ENCODE results near the gene ZCCHC14. TPM values are rescaled to one million over a fixed set of nuclear protein-coding genes. Genes with fewer than 3 reads are reported as not detected.

ZCCHC14 gene
- total and polyA plus RNA-seq, 2 of the 13 experiments (the other 11 are each of a cell fraction or from before 2014, with no cell fraction given), result 12.4 to 12.5 TPM

- TF ChIP-seq PATZ1 (CRISPR knock-in tag; IDR thresholded peaks at IDR 0.05) (peak; percentile 39; the same call in 1 of the 2 replicates), ZSCAN9 (CRISPR knock-in tag; IDR thresholded peaks at IDR 0.05; ENCODE audit: borderline replicate concordance) (peak; percentile 14; the same call in 1 of the 2 replicates), CEBPB (IDR thresholded peaks at IDR 0.05; ENCODE audit: borderline replicate concordance, low read depth, low read length) (peak; percentile 54; the same call in 1 of the 2 replicates), GABPB1 (CRISPR knock-in tag; IDR thresholded peaks at IDR 0.05) (no peak), RXRB (CRISPR knock-in tag; IDR thresholded peaks at IDR 0.05; ENCODE audit: borderline replicate concordance) (peak; percentile 58; the same call in 1 of the 2 replicates), YEATS2 (CRISPR knock-in tag; IDR thresholded peaks at IDR 0.05; ENCODE audit: borderline replicate concordance) (peak; percentile 38; the same call in 1 of the 2 replicates), ZKSCAN8 (CRISPR knock-in tag; IDR thresholded peaks at IDR 0.05; ENCODE audit: borderline replicate concordance) (0 out of 2 replicates have a peak, but pooled peaks have one; percentile 25), HOXA5 (CRISPR knock-in tag; IDR thresholded peaks at IDR 0.05) (peak; percentile 56; the same call in 1 of the 2 replicates), PCBP1 (IDR thresholded peaks at IDR 0.05; ENCODE audit: borderline replicate concordance, low read depth, low read length) (no peak), TARDBP (CRISPR knock-in tag; IDR thresholded peaks at IDR 0.05) (0 out of 2 replicates have a peak, but pooled peaks have one; percentile 43), ATF7 (IDR thresholded peaks at IDR 0.05) (peak; percentile 83), ATF7 (CRISPR knock-in tag; IDR thresholded peaks at IDR 0.05) (no peak), ZBTB20 (CRISPR knock-in tag; IDR thresholded peaks at IDR 0.05; ENCODE audit: borderline replicate concordance, low read depth) (no peak; the same call in 1 of the 2 replicates), ATF4 (CRISPR knock-in tag; IDR thresholded peaks at IDR 0.05) (peak in 1 of 2 experiments; percentile 58; a peak in 2 of 4 replicates), MIER3 (CRISPR knock-in tag; IDR thresholded peaks at IDR 0.05; ENCODE audit: borderline replicate concordance) (peak; percentile 24; the same call in 1 of the 2 replicates), ZNF660 (CRISPR knock-in tag; IDR thresholded peaks at IDR 0.05; ENCODE audit: borderline replicate concordance, low read depth) (no peak), FOXA1 (IDR thresholded peaks at IDR 0.05) (no peak), FOXA1 (CRISPR knock-in tag; IDR thresholded peaks at IDR 0.05) (peak; percentile 42; the same call in 1 of the 2 replicates), ZNF501 (CRISPR knock-in tag; IDR thresholded peaks at IDR 0.05) (no peak), FOXO1 (CRISPR knock-in tag; IDR thresholded peaks at IDR 0.05) (0 out of 2 replicates have a peak, but pooled peaks have one; percentile 9), HOXD1 (CRISPR knock-in tag; IDR thresholded peaks at IDR 0.05) (no peak), ZNF10 (CRISPR knock-in tag; IDR thresholded peaks at IDR 0.05; ENCODE audit: borderline replicate concordance, low read depth) (no peak)
- TF ChIP-seq, protein P1, sequence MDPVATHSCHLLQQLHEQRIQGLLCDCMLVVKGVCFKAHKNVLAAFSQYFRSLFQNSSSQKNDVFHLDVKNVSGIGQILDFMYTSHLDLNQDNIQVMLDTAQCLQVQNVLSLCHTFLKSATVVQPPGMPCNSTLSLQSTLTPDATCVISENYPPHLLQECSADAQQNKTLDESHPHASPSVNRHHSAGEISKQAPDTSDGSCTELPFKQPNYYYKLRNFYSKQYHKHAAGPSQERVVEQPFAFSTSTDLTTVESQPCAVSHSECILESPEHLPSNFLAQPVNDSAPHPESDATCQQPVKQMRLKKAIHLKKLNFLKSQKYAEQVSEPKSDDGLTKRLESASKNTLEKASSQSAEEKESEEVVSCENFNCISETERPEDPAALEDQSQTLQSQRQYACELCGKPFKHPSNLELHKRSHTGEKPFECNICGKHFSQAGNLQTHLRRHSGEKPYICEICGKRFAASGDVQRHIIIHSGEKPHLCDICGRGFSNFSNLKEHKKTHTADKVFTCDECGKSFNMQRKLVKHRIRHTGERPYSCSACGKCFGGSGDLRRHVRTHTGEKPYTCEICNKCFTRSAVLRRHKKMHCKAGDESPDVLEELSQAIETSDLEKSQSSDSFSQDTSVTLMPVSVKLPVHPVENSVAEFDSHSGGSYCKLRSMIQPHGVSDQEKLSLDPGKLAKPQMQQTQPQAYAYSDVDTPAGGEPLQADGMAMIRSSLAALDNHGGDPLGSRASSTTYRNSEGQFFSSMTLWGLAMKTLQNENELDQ (CRISPR knock-in tag; IDR thresholded peaks at IDR 0.05; ENCODE audit: borderline replicate concordance), result no peak
Measured at GRCh38 chr16:87498324-87499188, 5.7 kb upstream of the ZCCHC14 start (continued).

All from HepG2 (cell line).